MM.1S (cell line): ENCODE data around the gene SUN5.

Experiments used
- DNase-seq: peaks from one replicate; pipeline ENCODE4 v3.0.0-alpha.2; 2015
- H2AFZ ChIP-seq: fragments of 300-600 bp; sonication (generic); 2 replicates; pipeline ENCODE4 v1.6.0; 2016; ENCODE audit warnings: antibody characterized with exemption, low read length
- H3F3A ChIP-seq: fragments of 300-600 bp; sonication (generic); 2 replicates; pipeline ENCODE4 v1.6.1; 2016; ENCODE audit warnings: mild to moderate bottlenecking, antibody characterized with exemption, low read length, moderate library complexity, mixed read lengths; ENCODE audit not compliant: insufficient read depth
- H3K27ac ChIP-seq: fragments of 300-600 bp; sonication (generic); 2 replicates; pipeline ENCODE4 v1.5.1; 2016; ENCODE audit warnings: mild to moderate bottlenecking, low read length
- H3K27me3 ChIP-seq: fragments of 300-600 bp; sonication (generic); replicated peaks from 2 replicates; pipeline ENCODE4 v1.6.0; 2016; ENCODE audit warnings: low read length; ENCODE audit not compliant: insufficient read depth
- H3K36me3 ChIP-seq: fragments of 300-600 bp; sonication (generic); replicated peaks from 2 replicates; pipeline ENCODE4 v1.6.1; 2016; ENCODE audit warnings: mild to moderate bottlenecking, low read length, mixed read lengths; ENCODE audit not compliant: insufficient read depth
- H3K4me1 ChIP-seq: fragments of 300-600 bp; sonication (generic); 2 replicates; pipeline ENCODE4 v1.6.1; 2016; ENCODE audit warnings: low read length, mixed read lengths
- H3K4me2 ChIP-seq: fragments of 300-600 bp; sonication (generic); 2 replicates; pipeline ENCODE4 v1.6.0; 2016; ENCODE audit warnings: low read depth, low read length
- H3K4me3 ChIP-seq: fragments of 300-600 bp; sonication (generic); 2 replicates; pipeline ENCODE4 v1.5.1; 2016; ENCODE audit warnings: low read length, mixed read lengths
- H3K79me2 ChIP-seq: fragments of 300-600 bp; sonication (generic); 2 replicates; pipeline ENCODE4 v1.6.1; 2016; ENCODE audit warnings: mixed run types, low read length, mixed read lengths
- H3K9ac ChIP-seq: fragments of 300-600 bp; sonication (generic); 2 replicates; pipeline ENCODE4 v1.6.1; 2016; ENCODE audit warnings: low read length, mixed read lengths
- H3K9me2 ChIP-seq: fragments of 300-600 bp; sonication (generic); replicated peaks from 2 replicates; pipeline ENCODE4 v1.6.1; 2016; ENCODE audit warnings: mild to moderate bottlenecking, low read length, mixed read lengths; ENCODE audit not compliant: insufficient read depth
- H3K9me3 ChIP-seq: fragments of 300-600 bp; sonication (generic); replicated peaks from 2 replicates; pipeline ENCODE4 v1.6.1; 2016; ENCODE audit warnings: mild to moderate bottlenecking, low read length, mixed read lengths; ENCODE audit not compliant: insufficient read depth
- H4K20me1 ChIP-seq: fragments of 300-600 bp; sonication (generic); 2 replicates; pipeline ENCODE4 v1.6.1; 2016; ENCODE audit warnings: mild to moderate bottlenecking, low read length, moderate library complexity, mixed read lengths; ENCODE audit not compliant: insufficient read depth
- EZH2 ChIP-seq: fragments of 300-600 bp; sonication (generic); optimal IDR thresholded peaks from 2 replicates; pipeline ENCODE3; 2017; ENCODE audit warnings: low read depth, mild to moderate bottlenecking, antibody characterized with exemption, low read length, mixed read lengths
- EZH2phosphoT487 ChIP-seq: fragments of 300-600 bp; sonication (generic); IDR thresholded peaks from 2 replicates; pipeline ENCODE4 v1.6.1; 2018; ENCODE audit warnings: antibody characterized with exemption, low read length
- TF ChIP-seq, protein P1 (sequence below): fragments of 300-600 bp; sonication (generic); IDR thresholded peaks from 2 replicates; pipeline ENCODE4 v1.5.1; 2016; ENCODE audit warnings: antibody characterized with exemption, low read length, mixed read lengths

SUN5 gene

DNA sequence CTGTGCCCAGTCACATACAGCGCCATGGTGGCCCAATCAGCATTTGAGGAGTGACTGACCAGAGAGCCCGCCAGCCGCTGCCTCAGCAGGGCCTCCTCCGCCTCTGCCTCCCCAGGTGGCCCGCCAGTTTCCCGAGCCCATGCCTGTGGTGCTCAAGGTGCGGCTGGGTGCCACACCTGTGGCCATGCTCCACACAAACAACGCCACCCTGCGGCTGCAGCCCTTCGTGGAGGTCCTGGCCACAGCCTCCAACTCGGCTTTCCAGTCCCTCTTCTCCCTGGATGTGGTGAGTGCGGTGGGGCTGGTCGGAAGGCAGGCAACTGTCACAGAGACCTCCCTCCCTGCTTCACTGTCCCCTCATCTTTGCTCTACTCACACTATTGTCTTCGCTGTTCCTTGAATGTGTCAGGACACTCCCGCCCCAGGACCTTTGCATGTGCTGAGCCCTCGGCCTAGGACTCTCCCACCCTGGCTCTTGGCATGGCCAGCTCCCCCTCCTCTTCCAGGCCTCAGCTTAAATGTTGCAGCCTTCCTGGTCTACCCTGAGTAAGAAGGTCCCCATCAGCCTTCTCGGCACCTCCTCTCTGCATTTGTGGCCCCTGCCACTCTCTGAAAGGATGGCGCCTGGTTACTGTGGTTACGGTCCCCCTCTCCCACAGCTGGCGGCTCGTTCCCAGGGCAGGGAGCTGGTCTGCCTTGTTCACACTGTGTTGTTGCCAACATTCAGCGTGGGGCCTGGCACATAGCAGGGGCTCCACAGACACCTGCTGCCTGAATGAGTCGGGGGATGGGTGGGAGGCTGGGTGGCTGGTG is 15.4 kb upstream of the SUN5 start:
- no peaks in the 10 kb centered on the region for H3K9me2 ChIP-seq
- H3K9me3 ChIP-seq, result no peaks in the 10 kb centered on the region
- no peak overlapping the region for H3K9ac ChIP-seq
- no peak for DNase-seq
- no peak overlapping the region for H3K4me2 ChIP-seq
- H3K36me3 ChIP-seq, result no peaks in the 10 kb centered on the region
- H3K79me2 ChIP-seq, result no peaks in the 10 kb centered on the region
- H3K27ac ChIP-seq, result no peak overlapping the region
- H4K20me1 ChIP-seq, result no peaks in the 10 kb centered on the region
- TF ChIP-seq, protein P1, sequence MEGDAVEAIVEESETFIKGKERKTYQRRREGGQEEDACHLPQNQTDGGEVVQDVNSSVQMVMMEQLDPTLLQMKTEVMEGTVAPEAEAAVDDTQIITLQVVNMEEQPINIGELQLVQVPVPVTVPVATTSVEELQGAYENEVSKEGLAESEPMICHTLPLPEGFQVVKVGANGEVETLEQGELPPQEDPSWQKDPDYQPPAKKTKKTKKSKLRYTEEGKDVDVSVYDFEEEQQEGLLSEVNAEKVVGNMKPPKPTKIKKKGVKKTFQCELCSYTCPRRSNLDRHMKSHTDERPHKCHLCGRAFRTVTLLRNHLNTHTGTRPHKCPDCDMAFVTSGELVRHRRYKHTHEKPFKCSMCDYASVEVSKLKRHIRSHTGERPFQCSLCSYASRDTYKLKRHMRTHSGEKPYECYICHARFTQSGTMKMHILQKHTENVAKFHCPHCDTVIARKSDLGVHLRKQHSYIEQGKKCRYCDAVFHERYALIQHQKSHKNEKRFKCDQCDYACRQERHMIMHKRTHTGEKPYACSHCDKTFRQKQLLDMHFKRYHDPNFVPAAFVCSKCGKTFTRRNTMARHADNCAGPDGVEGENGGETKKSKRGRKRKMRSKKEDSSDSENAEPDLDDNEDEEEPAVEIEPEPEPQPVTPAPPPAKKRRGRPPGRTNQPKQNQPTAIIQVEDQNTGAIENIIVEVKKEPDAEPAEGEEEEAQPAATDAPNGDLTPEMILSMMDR, result no peak
- TF ChIP-seq EZH2phosphoT487, result no peak
- TF ChIP-seq EZH2, result no peak
- H3K4me3 ChIP-seq, result no peak overlapping the region
- peaks cover 83% of the 10 kb centered on the region for H3K27me3 ChIP-seq
- H2AFZ ChIP-seq, result no peak overlapping the region
- H3K4me1 ChIP-seq, result no peaks in the 10 kb centered on the region
- no peaks in the 10 kb centered on the region for H3F3A ChIP-seq

DNA sequence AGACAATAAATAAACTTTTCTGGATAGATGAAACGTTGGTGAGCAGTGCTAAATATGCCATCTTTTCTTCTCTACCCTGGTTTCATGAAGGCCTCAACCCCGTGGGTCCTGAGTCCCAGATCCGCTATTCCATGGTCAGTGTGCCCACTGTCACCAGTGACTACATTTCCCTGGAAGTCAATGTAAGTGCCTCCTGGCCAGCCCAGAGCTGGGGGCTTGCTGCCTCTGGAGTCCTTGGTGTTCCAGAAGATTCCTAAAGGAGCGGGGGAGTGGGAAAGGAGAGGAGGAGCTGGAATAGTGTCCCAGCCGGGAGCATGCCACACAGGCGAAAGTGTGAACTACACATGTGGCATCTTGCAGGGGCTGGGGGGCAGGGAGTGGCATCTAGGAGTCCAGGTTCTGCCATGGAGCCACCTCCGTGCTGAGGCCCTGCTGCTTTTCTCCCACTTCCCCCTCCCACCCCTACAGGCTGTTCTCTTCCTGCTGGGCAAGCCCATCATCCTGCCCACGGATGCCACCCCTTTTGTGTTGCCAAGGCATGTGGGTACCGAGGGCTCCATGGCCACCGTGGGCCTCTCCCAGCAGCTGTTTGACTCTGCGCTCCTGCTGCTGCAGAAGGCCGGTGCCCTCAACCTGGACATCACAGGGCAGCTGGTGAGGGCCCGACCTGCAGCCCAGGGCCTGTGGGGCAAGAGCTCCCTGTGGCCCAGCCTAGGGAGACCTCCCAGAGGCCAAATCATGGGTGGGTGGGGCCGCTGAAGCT is 14.1 kb upstream of the SUN5 start:
- Histone ChIP-seq H3K4me1 (no peaks in the 10 kb centered on the region), H3K27ac (no peak overlapping the region), H3K36me3 (no peaks in the 10 kb centered on the region), H3K4me2 (no peak overlapping the region), H4K20me1 (no peaks in the 10 kb centered on the region), H3K9ac (no peak overlapping the region), H3K4me3 (no peak overlapping the region), H3K9me2 (no peaks in the 10 kb centered on the region), H3K27me3 (peaks cover 84% of the 10 kb centered on the region), H3K79me2 (no peaks in the 10 kb centered on the region), H2AFZ (no peak overlapping the region), H3K9me3 (no peaks in the 10 kb centered on the region), H3F3A (no peaks in the 10 kb centered on the region)
- TF ChIP-seq EZH2, result no peak
- DNase-seq, result no peak

DNA sequence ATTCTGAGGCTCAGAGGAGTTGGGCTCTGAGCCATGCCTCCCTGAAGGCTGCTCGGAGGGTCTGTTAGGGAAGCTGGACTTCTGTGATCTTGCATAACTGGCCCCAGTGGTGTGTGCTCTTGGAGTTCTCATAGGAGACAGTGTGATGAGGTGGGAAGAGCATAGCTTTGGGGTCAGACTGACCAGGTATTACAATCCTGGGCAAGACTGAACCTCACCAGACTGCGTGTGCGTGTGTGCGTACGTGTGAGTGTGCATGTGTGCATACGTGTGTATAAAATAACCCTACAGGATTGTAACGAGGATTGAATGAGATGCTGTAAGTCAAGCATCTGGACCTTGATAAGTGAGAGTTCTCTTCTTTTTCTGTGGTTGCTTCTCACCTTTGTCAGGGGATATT is 13.3 kb upstream of the SUN5 start:
- no peaks in the 10 kb centered on the region for H3K36me3 ChIP-seq
- H4K20me1 ChIP-seq, result no peaks in the 10 kb centered on the region
- H3F3A ChIP-seq, result no peaks in the 10 kb centered on the region
- DNase-seq, result no peak
- no peaks in the 10 kb centered on the region for H3K9me2 ChIP-seq
- H3K27me3 ChIP-seq, result peaks cover 91% of the 10 kb centered on the region
- H3K9me3 ChIP-seq, result no peaks in the 10 kb centered on the region
- no peak overlapping the region for H2AFZ ChIP-seq
- no peak overlapping the region for H3K4me3 ChIP-seq
- no peak overlapping the region for H3K9ac ChIP-seq
- no peak overlapping the region for H3K4me2 ChIP-seq
- TF ChIP-seq, protein P1, result no peak
- no peak for TF ChIP-seq EZH2phosphoT487
- TF ChIP-seq EZH2, result no peak
- H3K27ac ChIP-seq, result no peak overlapping the region
- no peaks in the 10 kb centered on the region for H3K4me1 ChIP-seq
- H3K79me2 ChIP-seq, result no peaks in the 10 kb centered on the region
